ENCODE data around the gene NLRP2B.
"Not testable (repeated sequence)": the region's sequence is repeated elsewhere in the genome, so short reads cannot be mapped to it uniquely, and the experiment has no call there.

Gene NLRP2B

DNA sequence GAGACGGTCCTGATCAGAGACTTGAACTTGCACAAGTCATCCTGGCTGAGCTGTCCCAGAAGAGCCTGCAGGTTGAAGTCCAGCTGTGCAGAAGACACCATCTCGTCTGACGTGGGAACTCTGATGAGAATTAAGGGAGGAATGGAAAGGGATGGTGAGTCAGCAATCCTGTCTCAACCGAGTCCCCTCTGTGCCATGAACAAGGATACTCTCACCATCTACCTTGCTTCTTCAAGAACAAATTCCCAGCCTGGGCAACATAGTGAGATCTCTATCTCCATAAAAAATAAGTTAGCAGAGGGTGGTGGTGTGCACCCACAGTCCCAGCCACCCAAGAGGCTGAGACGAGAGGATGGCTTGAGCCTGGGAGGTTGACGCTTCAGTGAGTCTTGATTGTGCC is at the start of gene NLRP2B:
NLRP2B (minus strand) TSS at position 101 of the 400 bp plus-strand sequence.
- no peak for DNase-seq

DNA sequence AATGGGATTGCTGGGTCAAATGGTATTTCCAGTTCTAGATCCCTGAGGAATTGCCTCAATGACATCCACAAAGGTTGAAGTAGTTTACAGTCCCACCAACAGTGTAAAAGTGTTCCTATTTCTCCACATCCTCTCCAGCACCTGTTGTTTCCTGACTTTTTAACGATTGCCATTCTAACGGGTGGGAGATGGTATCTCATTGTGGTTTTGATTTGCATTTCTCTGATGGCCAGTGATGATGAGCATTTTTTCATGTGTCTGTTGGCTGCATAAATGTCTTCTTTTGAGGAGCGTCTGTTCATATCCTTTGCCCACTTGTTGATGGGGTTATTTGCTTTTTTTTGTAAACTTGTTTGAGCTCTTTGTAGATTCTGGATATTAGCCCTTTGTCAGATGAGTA is 45.9 kb upstream of the NLRP2B start:
- not testable (repeated sequence) for DNase-seq

DNA sequence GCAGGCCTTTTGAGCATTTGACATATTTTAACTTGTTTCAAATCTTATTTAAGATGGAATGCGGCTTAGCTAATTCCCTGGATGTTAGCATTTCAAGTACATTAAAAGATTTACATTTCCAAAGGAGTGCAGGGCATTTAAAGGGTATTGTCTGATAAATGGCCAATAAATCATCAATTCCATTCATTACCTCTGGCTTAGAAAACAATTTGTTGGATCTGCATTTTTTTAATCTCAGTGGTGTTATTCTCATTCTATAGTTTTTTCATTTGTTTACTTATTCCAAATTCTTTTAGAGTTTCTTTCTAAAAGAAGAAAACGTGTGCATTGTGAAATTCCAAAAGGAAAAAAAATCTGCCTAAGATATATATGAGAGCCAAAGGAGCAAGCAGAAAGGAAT is 1.3 kb upstream of the NLRP2B start:
- no peak for DNase-seq

DNA sequence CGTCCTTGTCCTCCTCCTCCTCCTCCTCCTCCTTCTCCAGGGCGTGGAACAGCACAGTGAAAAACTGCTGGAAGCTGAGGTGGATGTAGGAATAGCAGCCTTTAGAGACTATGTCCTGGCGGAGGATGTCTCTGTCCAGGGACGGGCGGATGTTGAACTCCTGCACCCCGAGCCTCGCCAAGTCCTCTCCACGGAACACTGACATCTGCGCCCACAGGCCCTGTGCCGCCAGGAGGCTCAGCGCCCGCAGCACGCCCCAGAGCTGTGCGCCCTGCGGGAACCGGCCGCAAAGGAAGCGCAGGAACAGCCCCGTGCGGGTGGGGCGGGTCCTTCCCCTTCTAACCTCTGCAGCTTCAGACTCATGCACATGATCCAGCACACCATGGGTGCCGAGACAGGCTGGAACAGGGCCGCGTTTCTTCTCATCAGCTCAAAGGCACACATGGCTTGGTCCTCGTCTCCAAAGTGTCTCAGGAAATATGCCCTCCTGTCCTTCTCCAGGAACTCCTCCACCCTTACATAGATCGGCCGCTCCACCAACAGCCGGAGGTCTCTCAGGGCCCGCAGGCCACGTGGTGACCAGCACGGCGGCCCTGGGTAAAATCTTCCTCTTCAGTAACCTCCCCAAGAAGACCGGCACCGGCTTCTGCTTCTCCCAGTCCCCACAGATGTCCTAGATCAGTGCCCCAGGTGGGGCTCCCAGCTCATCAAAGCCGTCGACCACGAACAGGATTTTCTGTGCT is 1.2 kb downstream of the NLRP2B start:
- no peak for DNase-seq

DNA sequence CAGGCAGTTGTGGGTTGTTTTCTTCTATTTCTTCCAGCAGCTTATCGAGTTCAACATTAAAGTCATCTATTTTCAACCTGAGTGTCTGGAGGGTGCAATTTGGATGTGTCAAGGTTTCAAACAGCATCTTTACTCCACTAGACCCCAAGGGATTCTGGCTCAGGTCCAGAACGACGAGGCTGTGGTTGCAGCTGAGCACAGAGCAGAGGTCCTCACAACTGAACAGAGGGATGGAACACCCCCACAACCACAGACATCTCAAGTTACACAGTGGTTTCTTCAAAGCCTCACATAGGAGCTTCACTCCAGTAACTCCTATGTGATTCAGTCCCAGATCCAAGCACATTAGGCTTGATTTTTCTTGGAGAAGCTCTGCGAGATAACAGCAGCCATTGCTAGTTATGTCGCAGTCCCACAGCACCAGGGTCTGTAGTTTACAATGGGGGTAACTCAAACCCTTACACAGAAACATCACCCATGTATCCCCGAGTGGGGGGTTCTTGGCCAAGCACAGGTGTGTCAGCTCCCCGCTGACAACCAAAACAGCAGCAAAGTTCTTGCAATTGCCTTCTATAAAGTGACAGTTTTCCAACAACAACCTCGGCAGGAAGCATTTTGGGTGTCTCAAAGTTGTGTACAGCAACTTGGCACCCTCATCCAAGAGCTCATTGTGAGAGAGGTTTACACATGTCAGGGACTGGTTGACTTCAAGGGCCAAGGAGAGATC is 2.8 kb downstream of the NLRP2B start:
- no peak for DNase-seq

DNA sequence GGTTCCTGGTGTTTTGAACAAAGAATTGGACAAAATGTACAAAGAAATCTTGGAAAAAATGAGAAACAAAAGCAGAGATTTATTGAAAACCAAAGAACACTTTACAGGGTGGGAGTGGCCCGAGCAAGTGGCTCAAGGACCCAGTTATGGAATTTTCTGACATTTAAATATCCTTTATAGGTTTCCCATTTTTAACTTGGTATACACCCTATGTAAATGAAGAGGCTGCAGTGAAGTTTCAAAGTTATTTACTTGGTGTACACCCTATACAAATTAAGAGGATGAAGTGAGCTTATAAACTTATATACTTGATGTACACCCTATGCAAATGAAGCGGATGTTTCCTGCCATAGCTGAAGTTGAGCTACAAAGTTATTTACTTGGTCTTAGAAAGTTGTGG is 4.7 kb downstream of the NLRP2B start:
- DNase-seq = no peak

DNA sequence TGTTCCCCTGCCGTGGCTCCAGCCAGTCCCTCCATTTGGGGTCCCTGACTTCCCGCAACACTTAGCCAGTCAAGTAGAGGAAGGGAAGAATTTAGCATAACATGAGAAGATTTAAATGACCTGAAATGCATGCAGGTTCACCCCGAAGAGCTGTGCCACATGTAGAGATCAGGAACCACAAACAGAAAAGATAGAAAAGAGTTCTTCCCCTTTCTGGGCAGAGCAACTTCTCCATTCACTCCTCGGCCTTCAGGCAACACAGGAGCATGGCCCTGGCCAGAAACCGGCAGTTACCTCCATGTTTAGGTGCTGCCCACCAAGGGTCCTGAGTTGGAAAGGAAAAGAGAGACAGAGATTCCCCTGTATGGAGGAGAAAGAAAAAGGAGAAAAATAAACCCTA is 5.2 kb downstream of the NLRP2B start:
- no peak for DNase-seq

DNA sequence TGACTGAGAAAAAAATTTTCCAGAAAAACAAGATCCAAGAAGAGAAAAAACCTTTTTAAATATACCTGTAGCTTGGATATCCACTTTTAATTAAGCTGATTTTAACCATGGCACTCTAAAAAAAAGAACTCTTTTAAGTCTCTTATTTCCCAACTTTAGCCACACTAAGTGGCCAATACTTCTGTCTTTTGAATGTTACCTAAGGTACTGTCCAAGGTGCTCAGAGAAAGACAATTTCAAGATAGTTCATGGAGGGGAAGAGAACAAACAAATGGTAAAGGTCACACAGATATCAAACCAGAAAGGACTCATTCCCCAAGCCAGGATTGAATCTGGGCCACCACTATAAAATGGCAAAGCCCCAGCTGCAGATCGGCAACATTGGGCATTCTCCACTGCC is 10.1 kb downstream of the NLRP2B start:
- no peak for DNase-seq

DNA sequence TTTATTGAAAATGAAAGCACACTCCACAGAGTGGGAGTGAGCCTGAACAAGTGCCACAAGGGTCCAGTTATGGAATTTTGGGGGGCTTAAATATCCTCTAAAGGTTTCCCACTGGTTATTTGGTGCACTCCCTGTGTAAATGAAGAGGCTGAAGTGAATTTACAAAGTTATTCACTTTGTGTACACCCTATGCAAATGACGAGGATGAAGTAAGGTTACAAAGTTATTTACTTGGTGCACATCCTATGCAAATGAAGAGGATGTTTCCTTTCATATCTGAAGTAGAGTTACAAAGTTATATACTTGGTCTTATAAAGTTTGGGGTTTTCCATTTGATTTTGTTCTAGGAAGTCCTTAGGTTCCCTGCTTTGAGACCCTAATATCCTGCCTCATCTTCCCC is 13.1 kb downstream of the NLRP2B start:
- DNase-seq = no peak

DNA sequence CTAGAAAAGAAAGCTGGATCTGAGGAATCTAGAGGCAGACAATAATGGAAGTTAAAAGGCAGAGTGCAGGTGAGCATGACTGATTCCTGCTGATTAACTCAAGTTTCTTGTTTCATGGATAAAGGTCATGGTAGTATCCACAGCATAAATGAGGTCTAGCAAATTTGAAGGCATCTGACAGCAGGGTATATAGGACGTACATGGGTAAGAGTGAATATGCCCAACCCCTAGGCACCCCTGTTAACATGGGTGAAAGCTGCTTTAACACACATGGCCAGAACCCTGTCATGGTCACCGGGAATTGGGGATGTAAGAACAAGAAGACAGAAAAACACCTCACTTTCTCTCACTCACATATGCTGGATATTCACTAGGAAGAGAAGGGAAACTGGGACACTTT is 25.0 kb downstream of the NLRP2B start:
- no peak for DNase-seq

DNA sequence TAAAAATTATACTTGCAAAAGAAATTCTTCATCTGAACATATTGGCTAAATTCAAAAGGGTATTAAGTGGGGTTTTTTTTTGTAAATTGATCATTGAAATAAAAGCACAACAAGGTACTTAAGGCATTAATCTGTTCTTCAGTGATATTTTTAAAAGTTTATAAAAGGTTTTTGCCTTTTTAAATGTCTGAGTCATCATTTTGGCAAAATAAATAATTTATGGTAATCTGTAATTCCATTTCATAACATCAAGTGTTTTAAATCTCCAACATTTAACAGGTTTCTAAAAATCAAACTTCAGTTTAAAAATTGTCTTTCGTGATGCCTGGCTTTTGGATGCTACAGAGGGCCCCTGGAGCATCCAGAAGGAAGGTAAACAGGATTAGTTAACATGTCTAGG is 27.4 kb downstream of the NLRP2B start:
- DNase-seq = no peak

DNA sequence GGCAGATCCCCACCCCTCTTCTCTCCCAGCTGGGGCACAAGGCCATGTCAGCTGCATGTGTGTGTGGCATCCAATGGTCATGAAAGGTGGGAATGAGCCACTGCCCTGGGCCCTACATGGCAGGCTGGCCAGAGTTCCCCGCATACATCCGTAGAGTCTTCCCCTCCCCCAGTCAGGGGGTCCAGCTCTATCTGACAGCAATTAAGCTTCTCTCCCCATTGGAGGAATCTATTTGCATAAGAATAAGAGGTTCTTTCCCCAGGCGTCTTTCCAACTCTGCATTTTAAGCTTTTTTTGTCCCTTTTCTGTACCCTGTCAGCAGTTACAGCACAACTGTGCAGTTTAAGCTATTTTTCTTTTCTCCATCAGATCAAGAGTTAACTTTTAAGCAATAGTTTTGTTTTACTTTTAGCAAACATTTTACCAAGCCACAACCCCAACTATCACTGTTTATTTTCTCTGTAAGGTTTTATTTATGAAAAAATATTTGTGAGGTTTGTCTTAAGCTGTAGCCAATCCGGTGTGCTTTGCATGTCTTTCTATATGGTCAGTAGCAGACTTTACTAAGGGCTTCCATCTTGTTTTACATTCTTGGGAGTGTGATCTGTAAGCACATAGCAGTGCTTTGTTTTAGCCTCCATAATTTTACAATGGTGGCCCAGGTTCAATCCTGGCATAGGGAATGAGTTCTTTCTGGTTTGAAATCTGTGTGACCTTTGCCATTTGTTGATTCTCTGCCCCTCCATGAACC is 28.7 kb downstream of the NLRP2B start:
- no peak for DNase-seq

DNA sequence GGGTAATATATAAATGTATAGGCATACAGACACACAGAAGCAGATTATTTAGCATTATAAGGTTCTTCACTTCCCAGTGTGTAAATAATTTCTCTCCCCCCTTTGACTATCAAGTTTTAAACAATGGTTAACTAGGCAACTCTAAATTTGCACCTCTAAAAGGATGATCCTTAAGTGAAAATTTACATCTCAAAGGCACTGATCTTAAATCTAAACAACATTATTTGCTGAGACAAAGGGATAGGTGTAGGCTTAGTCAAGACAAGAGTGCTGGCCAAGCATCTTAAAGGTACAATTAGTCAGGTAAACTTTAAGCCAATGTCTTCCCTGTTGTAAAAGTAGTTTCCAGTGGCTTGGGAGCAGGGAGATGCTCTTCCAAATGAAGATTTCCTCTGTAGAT is 33.0 kb downstream of the NLRP2B start:
- DNase-seq = no peak

DNA sequence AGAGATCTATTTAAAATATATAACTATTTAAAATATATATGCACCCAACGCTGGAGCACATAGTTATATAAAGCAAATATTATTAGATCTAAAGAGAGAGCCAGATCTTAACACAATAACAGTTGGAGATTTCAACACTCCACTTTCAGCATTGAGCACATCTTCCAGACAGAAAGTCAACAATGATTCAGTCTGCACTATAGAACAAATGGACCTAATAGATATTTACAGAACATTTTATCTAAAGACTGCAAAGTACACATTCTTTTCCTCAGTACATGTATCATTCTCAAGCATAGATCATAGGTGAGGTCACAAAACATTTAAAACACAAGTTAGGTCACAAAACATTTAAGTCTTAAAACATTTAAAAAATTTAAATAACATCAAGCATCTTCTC is 36.4 kb downstream of the NLRP2B start:
- DNase-seq = no peak

DNA sequence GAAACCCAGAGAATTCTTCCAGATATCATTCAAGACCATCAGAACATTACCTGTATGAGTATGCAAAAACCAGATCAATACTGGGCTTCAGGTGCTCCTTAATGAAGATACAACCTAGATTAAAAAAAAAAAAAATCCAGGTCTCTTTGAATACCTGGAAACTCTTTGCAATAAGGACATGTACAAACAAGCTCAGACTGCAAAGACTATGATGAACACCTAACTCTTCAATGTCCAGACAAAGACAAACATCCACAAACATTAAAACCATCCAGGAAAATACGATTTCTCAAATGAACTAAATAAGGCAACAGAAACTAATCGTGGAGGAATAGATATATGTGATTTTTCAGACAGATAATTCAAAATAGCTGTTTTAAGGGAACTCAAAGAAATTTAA is 38.7 kb downstream of the NLRP2B start:
- no peak for DNase-seq

DNA sequence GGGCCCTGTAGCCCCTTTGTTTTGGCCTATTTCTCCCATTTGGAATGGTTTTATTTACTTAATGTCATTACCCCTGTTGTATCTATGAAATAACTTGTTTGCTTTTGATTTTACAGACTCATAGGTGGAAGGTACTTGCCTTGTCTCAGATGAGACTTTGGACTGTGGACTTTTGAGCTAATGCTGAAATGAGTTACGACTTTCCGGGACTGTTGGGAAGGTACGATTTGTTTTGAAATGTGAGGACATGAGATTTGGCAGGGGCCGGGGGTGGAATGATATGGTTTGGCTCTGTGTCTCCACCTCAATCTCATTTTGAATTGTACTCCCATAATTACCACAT is 39.4 kb downstream of the NLRP2B start:
- no peak for DNase-seq

DNA sequence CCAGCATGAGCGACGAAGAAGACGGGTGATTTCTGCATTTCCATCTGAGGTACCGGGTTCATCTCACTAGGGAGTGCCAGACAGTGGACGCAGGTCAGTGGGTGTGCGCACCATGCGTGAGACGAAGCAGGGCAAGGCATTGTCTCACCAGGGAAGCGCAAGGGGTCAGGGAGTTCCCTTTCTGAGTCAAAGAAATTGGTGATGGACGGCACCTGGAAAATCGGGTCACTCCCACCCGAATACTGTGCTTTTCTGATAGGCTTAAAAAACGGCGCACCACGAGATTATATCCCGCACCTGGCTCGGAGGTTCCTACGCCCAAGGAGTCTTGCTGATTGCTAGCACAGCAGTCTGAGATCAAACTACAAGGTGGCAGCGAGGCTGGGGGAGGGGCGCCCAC is 50.6 kb downstream of the NLRP2B start:
- DNase-seq = not testable (repeated sequence)

All from DMS 273 treated with DMSO at 0.1 percent for 48 hours (cell line).